Measurements from ENCODE around the gene SUN5. TPM values are rescaled to one million over a fixed set of nuclear protein-coding genes. Genes with fewer than 3 reads are reported as not detected.
A peak's percentile ranks its signal among the peaks of the same experiment; 100 is the strongest.

Gene SUN5
- total RNA-seq, 1 donor, result not detected

DNA sequence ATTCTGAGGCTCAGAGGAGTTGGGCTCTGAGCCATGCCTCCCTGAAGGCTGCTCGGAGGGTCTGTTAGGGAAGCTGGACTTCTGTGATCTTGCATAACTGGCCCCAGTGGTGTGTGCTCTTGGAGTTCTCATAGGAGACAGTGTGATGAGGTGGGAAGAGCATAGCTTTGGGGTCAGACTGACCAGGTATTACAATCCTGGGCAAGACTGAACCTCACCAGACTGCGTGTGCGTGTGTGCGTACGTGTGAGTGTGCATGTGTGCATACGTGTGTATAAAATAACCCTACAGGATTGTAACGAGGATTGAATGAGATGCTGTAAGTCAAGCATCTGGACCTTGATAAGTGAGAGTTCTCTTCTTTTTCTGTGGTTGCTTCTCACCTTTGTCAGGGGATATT is 13.3 kb upstream of the SUN5 start:
- TF ChIP-seq, protein P1, sequence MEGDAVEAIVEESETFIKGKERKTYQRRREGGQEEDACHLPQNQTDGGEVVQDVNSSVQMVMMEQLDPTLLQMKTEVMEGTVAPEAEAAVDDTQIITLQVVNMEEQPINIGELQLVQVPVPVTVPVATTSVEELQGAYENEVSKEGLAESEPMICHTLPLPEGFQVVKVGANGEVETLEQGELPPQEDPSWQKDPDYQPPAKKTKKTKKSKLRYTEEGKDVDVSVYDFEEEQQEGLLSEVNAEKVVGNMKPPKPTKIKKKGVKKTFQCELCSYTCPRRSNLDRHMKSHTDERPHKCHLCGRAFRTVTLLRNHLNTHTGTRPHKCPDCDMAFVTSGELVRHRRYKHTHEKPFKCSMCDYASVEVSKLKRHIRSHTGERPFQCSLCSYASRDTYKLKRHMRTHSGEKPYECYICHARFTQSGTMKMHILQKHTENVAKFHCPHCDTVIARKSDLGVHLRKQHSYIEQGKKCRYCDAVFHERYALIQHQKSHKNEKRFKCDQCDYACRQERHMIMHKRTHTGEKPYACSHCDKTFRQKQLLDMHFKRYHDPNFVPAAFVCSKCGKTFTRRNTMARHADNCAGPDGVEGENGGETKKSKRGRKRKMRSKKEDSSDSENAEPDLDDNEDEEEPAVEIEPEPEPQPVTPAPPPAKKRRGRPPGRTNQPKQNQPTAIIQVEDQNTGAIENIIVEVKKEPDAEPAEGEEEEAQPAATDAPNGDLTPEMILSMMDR (IDR thresholded peaks at IDR 0.05; ENCODE audit: extremely low read depth, low read depth, low read length), result no peak
- H3K27ac ChIP-seq (ENCODE audit: low read depth, low read length), result no peak overlapping the region

DNA sequence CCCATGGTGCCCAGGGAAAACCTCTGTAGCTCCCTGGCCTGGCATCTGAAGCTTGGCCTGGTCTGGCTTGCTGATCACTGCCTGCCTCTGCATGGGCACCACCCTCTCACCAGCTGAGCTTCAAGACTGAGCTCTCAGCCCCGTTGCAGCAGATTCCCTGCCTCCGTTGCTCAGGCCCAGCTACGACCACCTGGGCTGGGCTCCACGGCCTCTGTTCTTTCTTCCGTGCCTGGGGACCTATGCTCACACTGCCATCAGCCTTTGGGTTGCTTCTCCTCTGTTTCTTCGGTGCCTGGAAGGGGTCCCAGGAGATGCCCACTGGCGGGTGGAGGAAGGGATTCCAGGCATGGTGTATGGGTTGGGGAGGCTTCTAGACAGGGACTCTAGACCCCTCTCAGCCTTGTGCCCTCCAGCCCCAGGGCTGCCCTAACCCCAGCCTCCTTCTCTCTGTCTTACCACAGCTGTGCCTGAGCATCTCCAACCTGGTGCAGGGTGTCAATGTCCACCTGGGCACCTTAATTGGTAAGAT is 12.4 kb upstream of the SUN5 start:
- Histone ChIP-seq H3K79me2 (ENCODE audit: insufficient read depth, low read length) (no peaks in the 10 kb centered on the region), H2AFZ (ENCODE audit: low read length) (no peak overlapping the region), H3K9me3 (ENCODE audit: low read depth, low read length) (no peaks in the 10 kb centered on the region), H3K36me3 (ENCODE audit: insufficient read depth, low read length) (no peaks in the 10 kb centered on the region), H4K20me1 (ENCODE audit: insufficient read depth, low read length) (no peaks in the 10 kb centered on the region), H3K4me3 (ENCODE audit: insufficient read depth, low read length) (no peak overlapping the region), H3K27ac (ENCODE audit: low read depth, low read length) (no peak overlapping the region), H3K27me3 (ENCODE audit: insufficient read depth, low read length) (peaks cover 3% of the 10 kb centered on the region), H3K4me2 (ENCODE audit: insufficient read depth, low read length) (no peak overlapping the region), H3K4me1 (ENCODE audit: insufficient read depth, low read length) (no peaks in the 10 kb centered on the region)
- DNase-seq (ENCODE audit: insufficient read length, low spot score, missing footprints), result no peak
- TF ChIP-seq, protein P1 (IDR thresholded peaks at IDR 0.05; ENCODE audit: extremely low read depth, low read depth, low read length), result no peak

More for the DNA sequence above, 13.3 kb upstream of the SUN5 start:
- H4K20me1 ChIP-seq (ENCODE audit: insufficient read depth, low read length), result no peaks in the 10 kb centered on the region
- H3K27me3 ChIP-seq (ENCODE audit: insufficient read depth, low read length), result no peaks in the 10 kb centered on the region
- no peak overlapping the region for H3K4me2 ChIP-seq (ENCODE audit: insufficient read depth, low read length)
- H3K79me2 ChIP-seq (ENCODE audit: insufficient read depth, low read length), result no peaks in the 10 kb centered on the region
- H3K9me3 ChIP-seq (ENCODE audit: low read depth, low read length), result no peaks in the 10 kb centered on the region
- H3K36me3 ChIP-seq (ENCODE audit: insufficient read depth, low read length), result no peaks in the 10 kb centered on the region
- no peak overlapping the region for H2AFZ ChIP-seq (ENCODE audit: low read length)
- peak; percentile 87 for DNase-seq (ENCODE audit: insufficient read length, low spot score, missing footprints)
- H3K4me3 ChIP-seq (ENCODE audit: insufficient read depth, low read length), result no peak overlapping the region
- no peaks in the 10 kb centered on the region for H3K4me1 ChIP-seq (ENCODE audit: insufficient read depth, low read length)

DNA sequence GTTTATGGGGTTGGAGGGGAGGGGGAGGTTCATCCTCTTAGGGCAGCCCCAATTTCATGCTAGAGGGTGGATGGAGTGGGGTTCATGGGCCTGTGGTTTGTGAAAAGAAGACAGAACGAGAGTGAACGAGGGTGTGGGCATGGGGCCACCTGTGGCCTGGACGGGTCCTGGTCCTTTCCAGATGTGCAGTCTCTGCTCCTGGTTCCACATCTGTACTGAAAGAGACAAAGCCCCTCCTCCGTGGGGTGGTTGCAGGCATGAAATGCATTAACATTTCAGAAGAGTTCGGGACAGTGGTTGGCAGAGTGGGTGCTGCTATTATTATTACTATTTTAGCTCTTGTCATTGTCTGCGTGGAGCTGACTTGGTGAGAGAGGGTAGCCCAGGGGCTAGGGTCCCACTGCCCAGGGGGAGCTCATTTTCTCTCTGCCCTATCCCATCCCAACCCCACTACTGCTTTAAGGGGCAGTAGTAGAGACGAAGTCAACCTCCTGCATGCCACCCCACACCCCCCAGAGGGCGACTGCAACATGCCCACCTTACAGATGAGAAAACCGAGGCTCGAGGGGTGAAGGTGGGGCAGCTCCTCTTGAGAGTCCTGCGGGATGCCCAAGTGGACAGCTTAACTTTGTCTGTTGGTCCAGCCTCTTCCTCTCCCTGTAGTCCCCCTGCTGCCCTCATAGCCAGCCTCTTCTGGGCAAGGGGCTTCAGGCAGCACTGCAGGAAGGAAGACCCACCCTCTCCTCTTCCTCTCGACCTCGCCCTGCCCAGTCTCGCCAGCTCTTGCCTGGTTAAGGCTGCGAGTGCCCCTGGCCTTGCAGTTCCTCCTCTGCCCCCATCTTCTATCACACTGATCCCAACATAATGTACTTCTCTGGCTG is 11.7 kb upstream of the SUN5 start:
- H3K4me1 ChIP-seq (ENCODE audit: insufficient read depth, low read length), result no peaks in the 10 kb centered on the region
- H3K4me3 ChIP-seq (ENCODE audit: insufficient read depth, low read length), result no peak overlapping the region
- peaks cover 3% of the 10 kb centered on the region for H3K27me3 ChIP-seq (ENCODE audit: insufficient read depth, low read length)
- H3K9me3 ChIP-seq (ENCODE audit: low read depth, low read length), result no peaks in the 10 kb centered on the region
- H3K27ac ChIP-seq (ENCODE audit: low read depth, low read length), result no peak overlapping the region
- TF ChIP-seq, protein P1 (IDR thresholded peaks at IDR 0.05; ENCODE audit: extremely low read depth, low read depth, low read length), result no peak
- DNase-seq (ENCODE audit: insufficient read length, low spot score, missing footprints), result peak; percentile 73
- no peak overlapping the region for H3K4me2 ChIP-seq (ENCODE audit: insufficient read depth, low read length)
- H3K36me3 ChIP-seq (ENCODE audit: insufficient read depth, low read length), result no peaks in the 10 kb centered on the region
- H3K79me2 ChIP-seq (ENCODE audit: insufficient read depth, low read length), result no peaks in the 10 kb centered on the region
- H4K20me1 ChIP-seq (ENCODE audit: insufficient read depth, low read length), result no peaks in the 10 kb centered on the region
- no peak overlapping the region for H2AFZ ChIP-seq (ENCODE audit: low read length)

DNA sequence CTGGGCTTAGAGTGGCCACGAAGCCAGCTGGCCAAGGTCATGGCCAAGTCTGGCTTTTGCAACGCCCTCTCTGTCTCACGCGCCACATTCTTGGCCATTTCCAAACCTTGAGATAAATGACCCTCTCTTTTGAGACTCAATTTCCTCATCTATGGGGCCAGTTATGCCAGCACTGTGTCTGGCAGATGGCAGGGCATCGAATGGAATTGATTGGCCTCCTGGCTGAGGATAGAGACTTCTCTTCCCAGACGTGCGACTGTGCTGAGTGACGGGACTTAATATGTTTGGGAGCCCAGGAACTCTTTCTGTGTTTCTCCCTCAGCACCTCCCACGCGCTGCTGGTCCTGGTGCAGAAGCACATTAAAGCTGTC is 10.9 kb upstream of the SUN5 start:
- TF ChIP-seq, protein P1 (IDR thresholded peaks at IDR 0.05; ENCODE audit: extremely low read depth, low read depth, low read length), result no peak
- Histone ChIP-seq H2AFZ (ENCODE audit: low read length) (no peak overlapping the region), H3K9me3 (ENCODE audit: low read depth, low read length) (no peaks in the 10 kb centered on the region), H3K4me3 (ENCODE audit: insufficient read depth, low read length) (no peak overlapping the region), H3K4me1 (ENCODE audit: insufficient read depth, low read length) (no peaks in the 10 kb centered on the region), H4K20me1 (ENCODE audit: insufficient read depth, low read length) (no peaks in the 10 kb centered on the region), H3K27me3 (ENCODE audit: insufficient read depth, low read length) (peaks cover 3% of the 10 kb centered on the region), H3K27ac (ENCODE audit: low read depth, low read length) (no peak overlapping the region), H3K36me3 (ENCODE audit: insufficient read depth, low read length) (no peaks in the 10 kb centered on the region), H3K4me2 (ENCODE audit: insufficient read depth, low read length) (no peak overlapping the region), H3K79me2 (ENCODE audit: insufficient read depth, low read length) (no peaks in the 10 kb centered on the region)
- DNase-seq (ENCODE audit: insufficient read length, low spot score, missing footprints), result peak; percentile 10
